NCI-H82 treated with DMSO at 0.1 percent for 48 hours (cell line): ENCODE results near the gene CAPS2.
"Not testable (repeated sequence)": the region's sequence is repeated elsewhere in the genome, so short reads cannot be mapped to it uniquely, and the experiment has no call there.

ENCODE experiments used
- DNase-seq: peaks from one replicate; lab custom pipeline; 2025; ENCODE audit not compliant: unreplicated experiment; lab: John Stamatoyannopoulos, UW

The CAPS2 gene

GRCh38 chr12:75329918-75330826 is at the start of gene CAPS2:
Gene CAPS2, minus strand, starts transcription at chr12:75330324. Its CDS starts 3,826 bp downstream, at chr12:75326498.
- peak; percentile 54 for DNase-seq

- DNase-seq, result no peak
Measured at GRCh38 chr12:75378354-75378753, 48.2 kb upstream of the CAPS2 start.

GRCh38 chr12:75374971-75375370 is 44.8 kb upstream of the CAPS2 start:
- DNase-seq, result no peak

GRCh38 chr12:75366629-75367028 is 36.5 kb upstream of the CAPS2 start:
- DNase-seq, result no peak

GRCh38 chr12:75364919-75365318 is 34.8 kb upstream of the CAPS2 start:
- DNase-seq, result peak; percentile 73

GRCh38 chr12:75361408-75361807 is 31.3 kb upstream of the CAPS2 start:
- no peak for DNase-seq

- DNase-seq, result no peak
Measured at GRCh38 chr12:75360920-75361319, 30.8 kb upstream of the CAPS2 start.

GRCh38 chr12:75354011-75354410 is 23.9 kb upstream of the CAPS2 start:
- no peak for DNase-seq

- DNase-seq, result no peak
Measured at GRCh38 chr12:75350413-75350812, 20.3 kb upstream of the CAPS2 start.

GRCh38 chr12:75349946-75350345 is 19.8 kb upstream of the CAPS2 start:
- no peak for DNase-seq

- DNase-seq, result not testable (repeated sequence)
Measured at GRCh38 chr12:75346215-75346614, 16.1 kb upstream of the CAPS2 start.

GRCh38 chr12:75345531-75345930 is 15.4 kb upstream of the CAPS2 start:
- no peak for DNase-seq

GRCh38 chr12:75341873-75342272 is 11.7 kb upstream of the CAPS2 start:
- no peak for DNase-seq

- no peak for DNase-seq
Measured at GRCh38 chr12:75337905-75338304, 7.8 kb upstream of the CAPS2 start.

- DNase-seq, result no peak
Measured at GRCh38 chr12:75334384-75335030, 4.4 kb upstream of the CAPS2 start, which contains the start of gene GLIPR1L1. Gene GLIPR1L1, plus strand, starts transcription at chr12:75334670. Its CDS starts 59 bp downstream, at chr12:75334729.

- no peak for DNase-seq
Measured at GRCh38 chr12:75327642-75328041, 2.5 kb downstream of the CAPS2 start.

- no peak for DNase-seq
Measured at GRCh38 chr12:75323663-75324062, 6.5 kb downstream of the CAPS2 start.

GRCh38 chr12:75322464-75322863 is 7.7 kb downstream of the CAPS2 start:
- DNase-seq, result no peak

- DNase-seq, result no peak
Measured at GRCh38 chr12:75317784-75318183, 12.3 kb downstream of the CAPS2 start.

- DNase-seq, result no peak
Measured at GRCh38 chr12:75315518-75315917, 14.6 kb downstream of the CAPS2 start.

- DNase-seq, result no peak
Measured at GRCh38 chr12:75311369-75311768, 18.8 kb downstream of the CAPS2 start.

- DNase-seq, result no peak
Measured at GRCh38 chr12:75308279-75308678, 21.8 kb downstream of the CAPS2 start.
